ENCODE measurements around the gene BPIFA1. TPM values are rescaled to one million over a fixed set of nuclear protein-coding genes. Genes with fewer than 3 reads are reported as not detected.

Gene BPIFA1
- total RNA-seq, 2 donors from 2014 or later, result not detected

GRCh38 chr20:33277471-33278441 is 42.0 kb downstream of the BPIFA1 start:
- TF ChIP-seq CTCF (IDR thresholded peaks at IDR 0.05) (no peak), POLR2AphosphoS5 (IDR thresholded peaks at IDR 0.05) (no peak), POLR2A (IDR thresholded peaks at IDR 0.05) (no peak)
- no peaks in the 10 kb centered on the region for H3K36me3 ChIP-seq
- H3K27ac ChIP-seq, result no peak overlapping the region
- no peak overlapping the region for H3K4me3 ChIP-seq
- DNase-seq (ENCODE audit: low spot score), result no peak
- no peaks in the 10 kb centered on the region for H3K4me1 ChIP-seq (replicated peaks)
- H3K9me3 ChIP-seq, result no peaks in the 10 kb centered on the region
- WGBS, result 34% methylated on average over 13 of the region's 13 CpGs
- intact Hi-C loops (cut with DNase I), result no loop called here
- H3K27me3 ChIP-seq (replicated peaks; ENCODE audit: insufficient read depth), result peaks cover 2% of the 10 kb centered on the region

GRCh38 chr20:33278700-33279099 is 42.9 kb downstream of the BPIFA1 start:
- Histone ChIP-seq H3K36me3 (no peaks in the 10 kb centered on the region), H3K27ac (no peak overlapping the region), H3K4me1 (replicated peaks) (no peaks in the 10 kb centered on the region), H3K27me3 (replicated peaks; ENCODE audit: insufficient read depth) (peaks cover 2% of the 10 kb centered on the region), H3K9me3 (no peaks in the 10 kb centered on the region), H3K4me3 (no peak overlapping the region)
- DNase-seq (ENCODE audit: low spot score), result no peak
- intact Hi-C loops (cut with DNase I), result no loop called here
- 80% methylated on average over 3 of the region's 3 CpGs for WGBS
- TF ChIP-seq CTCF (IDR thresholded peaks at IDR 0.05), result no peak
- TF ChIP-seq POLR2A (IDR thresholded peaks at IDR 0.05), result no peak
- TF ChIP-seq POLR2AphosphoS5 (IDR thresholded peaks at IDR 0.05), result no peak

- Histone ChIP-seq H3K36me3 (no peaks in the 10 kb centered on the region), H3K4me1 (replicated peaks) (no peaks in the 10 kb centered on the region), H3K9me3 (no peaks in the 10 kb centered on the region), H3K4me3 (no peak overlapping the region), H3K27me3 (replicated peaks; ENCODE audit: insufficient read depth) (peaks cover 2% of the 10 kb centered on the region), H3K27ac (no peak overlapping the region)
- no peak for TF ChIP-seq CTCF (IDR thresholded peaks at IDR 0.05)
- no peak for TF ChIP-seq POLR2A (IDR thresholded peaks at IDR 0.05)
- TF ChIP-seq POLR2AphosphoS5 (IDR thresholded peaks at IDR 0.05), result no peak
- intact Hi-C loops (cut with DNase I), result no loop called here
- no peak for DNase-seq (ENCODE audit: low spot score)
- 79% methylated on average over 6 of the region's 6 CpGs for WGBS
Measured at GRCh38 chr20:33279261-33279910, 43.6 kb downstream of the BPIFA1 start.

GRCh38 chr20:33280000-33280680 is 44.3 kb downstream of the BPIFA1 start:
- WGBS, result 86% methylated on average over 9 of the region's 9 CpGs
- TF ChIP-seq POLR2A (IDR thresholded peaks at IDR 0.05) (no peak), CTCF (IDR thresholded peaks at IDR 0.05) (no peak), POLR2AphosphoS5 (IDR thresholded peaks at IDR 0.05) (no peak)
- Histone ChIP-seq H3K4me3 (no peak overlapping the region), H3K27ac (no peak overlapping the region), H3K4me1 (replicated peaks) (no peaks in the 10 kb centered on the region), H3K36me3 (no peaks in the 10 kb centered on the region), H3K9me3 (no peaks in the 10 kb centered on the region), H3K27me3 (replicated peaks; ENCODE audit: insufficient read depth) (peaks cover 2% of the 10 kb centered on the region)
- no peak for DNase-seq (ENCODE audit: low spot score)
- intact Hi-C loops (cut with DNase I), result no loop called here
